Measurements from ENCODE around the gene MLN.

MLN gene

GRCh38 chr6:33752646-33753015 is 51.2 kb downstream of the MLN start:
- no peak for DNase-seq (ENCODE audit: low read depth)

- DNase-seq (ENCODE audit: low read depth), result no peak
These were observed 51.8 kb downstream of the MLN start for GRCh38 chr6:33751771-33752645.

- no peak for DNase-seq (ENCODE audit: low read depth)
These were observed 53.4 kb downstream of the MLN start for GRCh38 chr6:33750244-33750991.

- no peak for DNase-seq (ENCODE audit: low read depth)
These were observed 54.4 kb downstream of the MLN start for GRCh38 chr6:33749401-33749800.

GRCh38 chr6:33748841-33749240 is 55.0 kb downstream of the MLN start:
- no peak for DNase-seq (ENCODE audit: low read depth)

GRCh38 chr6:33747823-33748222 is 56.0 kb downstream of the MLN start:
- no peak for DNase-seq (ENCODE audit: low read depth)

- no peak for DNase-seq (ENCODE audit: low read depth)
These were observed 57.1 kb downstream of the MLN start, which contains the start of gene IP6K3 for GRCh38 chr6:33746651-33747100. Gene IP6K3, minus strand, starts transcription at chr6:33746905. Its CDS starts 11,429 bp downstream, at chr6:33735476.

GRCh38 chr6:33746036-33746600 is 57.7 kb downstream of the MLN start:
- DNase-seq (ENCODE audit: low read depth), result no peak

GRCh38 chr6:33745548-33745947 is 58.3 kb downstream of the MLN start:
- DNase-seq (ENCODE audit: low read depth), result no peak

- DNase-seq (ENCODE audit: low read depth), result no peak
These were observed 58.8 kb downstream of the MLN start for GRCh38 chr6:33744895-33745546.
